KBM-7 (cell line): Measurements from ENCODE around the gene FBN3.

Experiments used
- DNase-seq: peaks from one replicate; pipeline ENCODE4 v3.0.0-alpha.2; 2015
- in situ Hi-C: fragments of 300-500 bp; cut with MboI; formaldehyde crosslinking; loops from 2 replicates; pipeline ENCODE4 v1.14.3; 2020; ENCODE audit warnings: low sequenced_read_pairs, low pct_unique_long_range_greater_than_20kb, mixed read lengths

Gene FBN3

DNA sequence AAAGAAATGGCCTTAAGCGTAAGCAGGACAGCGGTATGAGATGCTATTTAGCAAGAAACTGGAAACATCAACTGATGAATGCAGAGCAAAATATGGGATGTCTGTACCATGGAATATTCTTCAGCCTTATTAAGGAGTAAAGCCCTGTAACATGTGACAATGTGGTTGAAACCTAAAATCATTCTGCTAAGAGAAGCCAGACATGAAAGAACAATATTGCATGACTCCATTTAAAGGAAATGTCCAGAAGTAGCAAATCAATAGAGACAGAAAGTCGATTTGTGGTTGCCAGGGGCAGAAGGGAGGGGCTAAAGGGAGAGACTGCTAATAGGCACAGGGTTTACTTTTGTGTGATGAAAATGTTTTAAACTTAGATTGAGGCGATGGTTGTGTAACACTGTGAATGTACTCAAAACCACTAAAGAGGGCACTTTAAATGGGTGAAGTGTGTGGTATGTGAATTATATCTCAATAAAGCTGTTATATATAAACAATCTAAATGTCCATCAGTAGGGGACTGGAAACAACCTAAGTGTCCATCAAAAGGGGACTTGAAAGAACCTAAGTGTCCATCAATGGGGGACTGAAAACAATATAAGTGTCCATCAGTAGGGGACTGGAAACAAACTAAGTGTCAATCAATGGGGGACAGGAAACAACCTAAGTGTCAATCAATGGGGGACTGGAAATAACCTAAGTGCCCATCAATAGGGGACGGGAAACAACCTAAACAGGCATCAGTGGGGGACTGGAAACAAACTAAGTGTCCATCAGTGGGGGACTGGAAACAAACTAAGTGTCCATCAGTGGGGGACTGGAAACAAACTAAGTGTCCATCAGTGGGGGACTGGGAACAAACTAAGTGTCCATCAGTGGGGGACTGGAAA, 51.5 kb downstream of the FBN3 start:
- in situ Hi-C loops: no loop called here
- no peak for DNase-seq

DNA sequence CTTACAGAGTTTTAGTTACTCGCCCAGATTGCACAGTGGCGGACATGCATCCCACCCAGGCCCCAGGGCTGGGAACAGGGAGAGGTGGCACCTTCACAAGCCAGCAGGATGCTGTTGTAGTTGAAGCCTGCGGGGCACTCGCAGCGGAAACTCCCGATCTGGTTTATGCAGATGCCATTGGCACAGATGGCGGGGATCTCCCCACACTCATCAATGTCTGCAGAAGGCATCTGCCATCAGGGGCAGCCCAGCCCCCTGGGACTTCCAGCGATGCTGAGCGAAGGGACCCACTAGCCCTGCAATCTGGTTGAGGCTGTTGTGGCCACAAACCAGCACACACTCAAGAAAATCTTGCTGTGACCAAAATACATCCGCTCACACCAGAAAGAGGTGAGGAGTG, 52.2 kb downstream of the FBN3 start:
- DNase-seq: no peak
- in situ Hi-C loops: no loop called here

DNA sequence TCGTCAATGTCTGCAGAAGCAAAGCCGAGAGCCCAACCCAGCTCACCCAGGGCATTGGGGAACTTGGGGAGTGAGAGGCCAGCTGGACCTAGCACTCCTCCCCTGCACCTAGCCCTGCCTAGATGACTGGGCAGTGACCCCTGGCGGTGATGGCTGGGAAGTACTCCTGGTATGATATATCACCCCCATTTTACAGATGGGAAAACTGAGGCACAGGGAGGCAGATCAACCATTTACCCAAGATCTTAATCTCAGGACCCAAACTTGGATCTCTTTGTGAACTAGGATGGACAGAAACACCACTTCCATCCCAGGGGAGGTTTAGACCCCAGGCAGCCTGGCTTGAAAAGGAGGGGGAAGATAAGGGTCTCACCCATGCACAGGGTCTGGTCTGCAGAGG, 53.3 kb downstream of the FBN3 start:
- in situ Hi-C loops: no loop called here
- no peak for DNase-seq

DNA sequence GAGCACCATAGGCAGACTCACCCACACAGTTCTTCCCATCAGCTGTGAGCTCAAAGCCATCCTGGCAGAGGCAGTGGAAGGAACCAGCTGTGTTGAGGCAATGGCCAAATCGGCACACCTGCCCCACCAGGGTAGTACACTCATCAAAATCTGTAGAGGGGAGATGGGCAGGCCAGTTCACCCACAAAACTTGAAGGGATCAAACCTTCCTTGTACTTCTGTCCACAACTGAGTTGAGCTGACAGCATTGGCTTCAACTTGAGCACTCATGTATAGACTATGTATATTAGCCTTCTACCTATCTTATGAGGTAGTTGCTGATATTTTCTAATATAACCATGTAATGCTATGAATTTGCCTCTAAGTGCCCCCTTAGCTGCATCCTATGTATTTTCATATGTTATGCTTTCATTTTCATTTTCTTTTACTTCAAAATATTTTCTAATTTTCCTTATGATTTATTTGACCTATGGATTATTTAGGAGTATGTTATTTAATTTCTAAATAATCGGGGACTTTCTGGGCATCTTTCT, 54.0 kb downstream of the FBN3 start:
- DNase-seq: no peak
- in situ Hi-C loops: no loop called here

DNA sequence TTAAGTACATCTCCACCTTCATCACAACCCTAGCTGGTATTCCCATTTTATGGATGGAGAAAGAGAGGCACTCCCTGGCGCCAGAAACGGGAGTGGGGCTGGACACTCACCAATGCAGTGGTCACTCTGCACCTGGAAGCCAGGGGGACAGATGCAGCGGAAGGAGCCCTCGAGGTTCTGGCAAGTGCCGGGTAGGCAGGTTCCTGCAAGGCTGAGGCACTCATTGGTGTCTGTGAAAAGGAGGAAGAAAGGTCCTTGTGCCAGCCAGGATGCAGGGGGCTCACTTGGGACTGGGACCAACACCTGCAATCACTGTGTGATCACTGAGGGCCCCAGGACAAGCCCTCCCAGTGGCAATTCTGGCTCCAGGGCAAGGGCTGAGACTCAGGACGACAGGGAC, 55.1 kb downstream of the FBN3 start:
- in situ Hi-C loops: no loop called here
- DNase-seq: no peak

DNA sequence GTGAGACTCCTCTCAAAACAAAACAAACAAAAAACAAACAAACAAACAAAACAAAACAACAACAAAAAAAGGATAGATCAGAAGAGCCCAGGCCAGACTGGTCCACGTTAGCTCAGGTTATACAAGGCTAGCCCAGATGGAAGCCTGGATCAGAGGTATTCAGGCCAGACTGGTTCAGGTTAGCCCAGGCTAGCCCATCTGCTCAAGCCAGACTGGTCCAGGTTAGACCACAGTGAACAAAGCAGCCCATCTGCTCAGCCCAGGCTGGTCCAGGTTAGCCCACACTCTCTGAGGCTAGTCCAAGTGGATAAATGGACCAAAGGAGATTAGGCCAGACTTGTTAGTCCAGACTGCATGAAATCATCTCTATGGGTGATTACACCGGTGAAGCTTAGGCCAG, 55.7 kb downstream of the FBN3 start:
- in situ Hi-C loops: no loop called here
- no peak for DNase-seq

DNA sequence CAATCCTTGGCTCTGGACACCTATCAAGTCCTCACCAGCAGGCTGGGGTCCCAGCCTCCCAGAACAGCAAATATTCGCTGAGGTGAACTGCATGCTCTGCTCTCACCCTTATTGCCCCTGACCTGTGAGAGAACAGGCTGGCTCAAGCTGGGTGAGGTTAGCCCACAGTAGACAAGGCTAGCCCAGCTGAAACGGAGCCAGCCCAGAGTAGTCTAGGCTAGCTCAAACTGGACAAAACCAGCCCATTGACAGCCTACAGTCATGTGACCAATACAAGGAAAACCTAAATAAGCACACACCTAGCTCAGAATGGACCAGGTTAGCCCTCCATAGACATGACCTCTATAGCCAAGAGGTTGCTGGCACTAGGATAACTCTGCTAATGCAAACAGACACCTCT, 58.4 kb downstream of the FBN3 start:
- no peak for DNase-seq
- in situ Hi-C loops: no loop called here

DNA sequence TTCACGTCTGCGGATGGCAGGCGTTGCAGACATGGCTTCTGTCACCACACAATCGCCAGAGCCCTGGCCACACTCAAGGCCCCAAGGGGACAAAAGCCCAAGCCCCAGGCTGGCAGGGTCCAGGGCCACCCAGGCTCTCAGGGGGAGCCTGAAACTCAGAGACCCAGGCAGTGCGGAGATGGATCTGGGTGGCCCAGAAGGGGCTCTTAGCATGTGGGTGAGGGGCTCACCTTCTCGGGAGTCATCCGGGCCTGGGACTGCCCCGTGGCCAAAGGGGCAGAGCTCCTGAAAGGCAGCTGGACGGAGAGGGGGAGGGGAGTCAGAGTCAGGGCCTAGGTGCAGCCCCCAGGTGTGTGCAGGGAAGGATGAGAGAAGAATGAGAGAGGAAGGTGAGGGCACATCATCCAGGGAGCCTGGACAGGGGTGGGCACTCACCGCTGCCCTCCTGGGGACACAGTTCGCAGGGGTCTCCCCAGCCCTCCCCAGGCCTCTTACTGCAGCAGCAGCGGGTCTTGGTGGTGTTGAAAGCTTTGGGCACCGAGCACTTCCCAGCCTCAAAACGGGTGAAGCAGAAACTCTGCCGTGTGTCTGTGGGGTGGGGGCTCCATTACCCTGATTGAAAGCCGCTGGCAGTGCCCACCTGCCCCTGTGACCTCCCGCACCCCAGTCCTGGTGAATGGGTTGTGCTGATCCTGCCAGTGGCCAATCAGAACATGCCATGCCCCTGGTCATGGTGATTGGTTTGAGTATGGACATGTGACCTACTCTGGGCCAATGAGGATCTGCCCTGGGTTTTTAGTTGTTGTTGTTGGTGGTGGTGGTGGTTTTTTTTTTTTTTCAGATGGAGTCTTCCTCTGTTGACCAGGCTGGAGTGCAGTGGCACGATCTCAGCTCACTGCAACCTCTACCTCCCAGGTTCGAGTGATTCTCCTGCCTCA, 59.5 kb downstream of the FBN3 start:
- in situ Hi-C loops: no loop called here
- no peak for DNase-seq

DNA sequence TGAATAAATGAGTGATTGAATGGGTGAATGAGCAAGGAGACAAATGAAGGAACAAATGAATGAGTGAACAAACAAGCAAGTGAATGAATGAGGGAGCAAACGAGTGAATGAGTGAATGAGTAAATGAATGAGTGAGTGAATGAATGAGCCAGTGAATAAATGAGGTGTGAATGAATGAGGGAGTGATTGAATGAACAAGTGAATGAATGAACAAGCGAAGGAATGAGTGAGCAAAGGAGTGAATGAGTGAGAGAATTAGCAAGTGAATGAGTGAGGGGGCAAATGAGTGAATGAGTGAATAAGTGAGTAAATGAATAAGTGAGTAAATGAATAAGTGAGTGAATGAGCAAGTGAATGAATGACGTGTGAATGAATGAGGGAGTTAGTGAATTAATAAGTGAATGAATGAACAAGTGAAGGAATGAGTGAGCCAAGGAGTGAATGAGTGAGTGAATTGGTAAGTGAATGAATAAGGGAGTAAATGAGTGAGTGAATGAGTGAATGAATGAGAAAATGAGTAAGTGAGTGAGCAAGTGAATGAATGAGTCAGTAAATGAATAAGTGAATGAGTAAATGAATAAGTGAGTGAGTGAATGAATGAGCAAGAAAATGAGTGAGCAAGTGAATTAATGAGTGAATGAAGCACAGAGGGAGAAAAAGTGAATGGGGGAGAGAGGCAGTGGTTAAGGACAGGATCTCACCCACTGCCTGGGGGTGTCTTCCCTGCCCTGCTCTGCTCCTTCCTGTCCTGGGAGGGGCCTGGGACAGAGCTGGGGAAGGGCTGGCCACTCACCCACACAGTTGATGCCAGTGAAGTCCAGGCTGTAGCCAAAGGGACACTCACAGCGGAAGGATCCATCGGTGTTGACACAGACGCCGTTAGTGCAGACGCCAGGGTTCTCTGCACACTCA, 60.4 kb downstream of the FBN3 start:
- in situ Hi-C loops: no loop called here
- no peak for DNase-seq

DNA sequence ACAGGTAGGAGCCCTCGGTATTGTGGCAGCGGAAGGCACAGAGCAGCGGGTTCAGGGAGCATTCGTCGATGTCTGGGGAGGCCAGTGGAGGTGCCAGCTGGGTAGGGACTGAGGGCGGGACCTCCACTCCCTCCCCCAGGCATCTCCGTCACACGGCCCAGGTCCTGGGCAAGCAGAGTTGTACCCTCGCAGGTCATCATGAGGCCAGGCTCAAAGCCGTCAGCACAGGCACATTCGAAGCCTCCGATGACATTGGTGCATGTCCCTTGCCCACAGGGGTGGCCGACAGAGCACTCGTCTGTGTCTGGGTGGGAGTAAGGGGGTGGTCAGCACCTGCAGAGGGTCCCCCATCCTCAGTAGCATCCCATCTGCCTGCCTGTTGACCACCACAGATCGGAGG, 61.5 kb downstream of the FBN3 start:
- in situ Hi-C loops: no loop called here
- no peak for DNase-seq

DNA sequence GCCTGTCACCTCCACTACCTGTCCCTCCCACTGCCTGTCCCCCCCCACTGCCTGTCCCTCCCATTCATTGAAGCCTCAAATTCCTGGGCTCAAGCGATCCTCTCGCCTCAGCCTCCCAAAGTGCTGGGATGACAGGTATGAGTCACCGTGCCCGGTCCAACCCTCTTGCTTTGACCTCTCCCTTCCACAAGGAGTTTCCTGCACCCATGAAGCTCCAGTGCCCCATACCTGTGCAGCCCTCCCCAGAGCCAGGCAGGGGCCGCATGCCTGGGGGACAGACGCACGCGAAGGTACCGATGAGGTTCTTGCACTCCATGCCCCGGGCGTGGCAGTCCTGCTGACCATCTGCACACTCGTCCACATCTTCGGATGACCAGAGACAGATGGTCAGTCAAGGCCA, 62.5 kb downstream of the FBN3 start:
- in situ Hi-C loops: no loop called here
- DNase-seq: no peak

DNA sequence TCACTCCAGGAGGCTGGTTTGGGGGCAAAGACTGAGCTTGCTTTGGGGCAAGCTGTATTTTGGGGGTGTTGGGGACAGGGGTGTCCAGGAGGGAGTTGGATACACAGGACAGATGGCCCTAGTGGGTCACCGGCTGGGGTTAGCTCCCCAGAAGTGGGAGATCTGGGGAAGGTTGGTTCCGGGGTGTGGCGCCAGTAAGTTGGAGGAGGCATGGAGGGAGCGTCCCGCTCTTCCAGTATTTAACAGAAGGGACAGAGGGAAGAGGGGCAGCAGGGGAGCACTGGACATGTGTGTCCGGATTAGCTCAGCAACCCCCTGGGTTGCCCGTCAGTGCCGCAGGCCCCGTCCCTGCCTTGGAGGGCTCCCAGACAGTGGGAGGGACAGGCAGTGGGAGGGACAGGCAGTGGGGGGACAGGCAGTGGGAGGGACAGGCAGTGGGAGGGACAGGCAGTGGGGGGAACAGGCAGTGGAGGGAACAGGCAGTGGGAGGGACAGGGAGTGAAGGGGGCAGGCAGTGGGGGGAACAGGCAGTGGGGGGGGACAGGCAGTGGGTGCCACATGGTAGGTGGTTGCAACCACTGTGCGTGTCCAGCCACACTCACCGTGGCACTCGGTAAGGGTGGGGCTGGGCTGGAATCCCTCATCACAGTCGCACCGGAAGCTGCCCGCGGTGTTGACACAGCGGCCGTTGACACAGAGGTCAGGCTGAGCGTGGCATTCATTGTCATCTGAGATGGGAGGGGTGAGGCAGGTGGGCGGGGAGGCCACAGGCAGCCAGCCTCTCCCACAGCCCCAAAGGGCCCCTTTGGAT, 63.6 kb downstream of the FBN3 start:
- in situ Hi-C loops: no loop called here
- no peak for DNase-seq

DNA sequence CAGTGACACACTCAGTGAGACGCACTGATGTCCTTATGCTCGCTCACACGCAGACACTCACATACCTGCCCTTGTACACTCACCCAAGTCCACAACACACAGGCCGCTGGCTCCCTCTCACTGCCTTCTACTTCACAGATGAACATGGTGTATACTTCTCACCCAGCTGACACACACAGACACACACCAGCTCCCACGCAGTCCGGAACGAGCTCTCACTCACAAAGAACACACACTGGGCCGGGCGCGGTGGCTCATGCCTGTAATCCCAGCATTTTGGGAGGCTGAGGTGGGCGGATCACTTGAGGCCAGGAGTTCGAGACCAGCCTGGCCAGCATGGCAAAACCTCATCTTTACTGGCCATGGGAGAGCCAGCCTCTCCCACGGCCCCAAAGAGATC, 65.2 kb downstream of the FBN3 start:
- DNase-seq: no peak
- in situ Hi-C loops: no loop called here

DNA sequence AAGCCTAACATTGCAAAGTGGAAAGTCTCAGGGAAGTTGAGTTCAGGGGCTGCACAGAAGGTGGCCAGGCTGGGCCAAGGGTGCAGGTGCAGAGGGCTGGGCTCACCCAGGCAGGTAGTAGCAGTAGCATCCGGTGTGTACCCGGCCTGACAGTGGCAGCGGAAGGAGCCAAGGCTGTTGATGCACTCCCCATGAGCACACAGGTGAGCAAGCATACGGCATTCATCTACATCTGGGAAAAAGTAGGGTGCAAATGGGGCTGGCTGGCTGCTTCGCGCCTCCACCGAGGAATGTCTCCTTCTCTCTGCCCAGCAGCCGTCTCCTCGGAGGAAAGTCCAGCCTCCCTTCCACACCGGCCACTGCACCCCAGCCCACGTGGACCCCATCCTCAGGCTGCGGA, 66.3 kb downstream of the FBN3 start:
- in situ Hi-C loops: no loop called here
- DNase-seq: no peak

DNA sequence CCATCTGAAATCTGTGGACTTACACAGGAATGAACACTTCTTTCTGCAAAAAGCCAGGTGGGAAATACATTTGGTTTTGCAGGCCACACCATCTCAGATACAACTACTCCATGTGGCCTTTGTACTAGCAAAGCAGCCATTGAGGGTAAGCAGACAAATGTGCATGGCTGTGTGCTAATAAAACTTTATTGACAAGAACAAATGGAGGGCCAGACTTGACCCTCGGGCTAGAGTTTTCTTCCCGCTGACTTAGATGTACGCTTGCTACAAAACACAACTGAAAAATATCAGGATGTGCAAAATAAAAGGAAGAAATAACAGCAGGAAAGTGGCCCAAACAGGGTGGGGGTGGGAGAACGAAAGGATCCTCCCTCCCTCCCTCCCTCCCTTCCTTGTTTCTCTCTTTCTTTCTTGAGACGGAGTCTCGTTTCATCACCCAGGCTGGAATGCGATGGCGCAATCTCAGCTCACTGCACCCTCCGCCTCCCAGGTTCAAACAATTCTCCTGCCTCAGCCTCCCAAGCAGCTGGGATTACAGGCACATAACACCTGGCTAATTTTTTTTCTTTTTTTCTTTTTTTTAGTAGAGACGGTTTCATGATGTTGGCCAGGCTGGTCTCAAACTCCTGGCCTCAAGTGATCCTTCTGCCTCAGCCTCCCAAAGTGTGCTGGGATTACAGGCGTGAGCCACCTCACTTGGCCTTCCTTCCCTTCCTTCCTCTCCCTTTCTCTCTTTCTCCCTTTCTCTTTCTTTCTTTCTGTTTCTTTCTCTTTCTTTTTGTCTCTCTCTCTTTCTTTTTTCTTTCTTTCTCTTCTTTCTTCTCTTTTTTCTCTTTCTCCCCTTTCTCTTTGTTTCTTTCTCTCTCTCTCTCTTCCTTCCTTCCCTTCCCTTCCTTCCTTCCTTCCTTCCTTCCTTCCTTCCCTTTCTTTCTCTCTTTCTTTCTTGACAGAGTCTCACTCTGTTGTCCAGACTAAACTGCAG, 67.5 kb downstream of the FBN3 start:
- in situ Hi-C loops: no loop called here

DNA sequence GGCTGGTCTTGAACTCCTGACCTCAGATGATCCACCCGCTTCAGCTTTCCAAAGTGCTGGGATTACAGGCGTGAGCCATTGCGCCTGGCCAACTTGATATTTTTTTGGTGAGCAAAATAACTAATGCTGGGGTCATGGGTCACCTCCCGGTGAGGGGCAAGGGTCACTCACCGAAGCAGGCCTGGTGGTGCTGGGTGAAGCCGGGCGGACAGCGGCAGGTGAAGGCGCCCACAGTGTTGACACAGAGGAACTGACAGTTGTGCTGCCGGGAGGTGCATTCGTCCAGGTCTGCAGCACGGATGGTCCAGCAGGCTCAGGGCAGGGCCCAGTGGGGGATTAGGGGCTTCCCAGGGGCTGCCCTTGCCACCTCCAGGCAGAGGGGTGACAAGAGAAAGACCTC, 68.6 kb downstream of the FBN3 start:
- in situ Hi-C loops: no loop called here
- DNase-seq: no peak

More for the DNA sequence above, 67.5 kb downstream of the FBN3 start:
- DNase-seq: no peak

DNA sequence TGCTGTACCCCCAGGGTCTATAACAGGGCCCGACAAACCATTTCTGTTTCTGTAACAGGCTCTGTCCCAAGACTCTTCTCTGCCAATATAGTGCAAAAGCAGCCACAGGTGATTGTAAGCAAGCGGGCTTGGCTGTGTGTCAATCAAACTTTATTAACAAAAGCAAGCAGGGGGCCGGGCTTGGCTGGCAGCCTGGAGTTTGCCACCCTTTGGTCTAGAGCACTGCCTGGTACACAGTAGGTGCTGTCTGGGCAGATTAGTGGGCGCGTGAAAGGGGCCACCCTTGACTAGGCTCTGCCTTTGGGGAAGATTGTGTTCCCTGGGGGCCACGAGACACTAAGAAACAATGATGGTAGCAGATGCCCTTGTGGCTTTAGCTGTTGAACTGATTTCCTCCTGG, 69.4 kb downstream of the FBN3 start:
- DNase-seq: no peak
- in situ Hi-C loops: no loop called here
